GM13976 (cell line): ENCODE measurements around the gene UPK2.

Experiments used
- DNase-seq: peaks from one replicate; pipeline ENCODE4 v3.0.0; 2012; ENCODE audit warnings: low spot score
- CTCF ChIP-seq: IDR thresholded peaks from 2 replicates; pipeline ENCODE4 v1.5.1; 2012; ENCODE audit warnings: borderline replicate concordance, mild to moderate bottlenecking; ENCODE audit not compliant: insufficient read depth; ENCODE audit errors: extremely low read depth, missing control alignments, control extremely low read depth
- in situ Hi-C: fragments of 300-500 bp; cut with MboI; formaldehyde crosslinking; loops from one replicate; pipeline ENCODE4 v1.12.0; 2022; ENCODE audit warnings: low sequenced_read_pairs, mixed read lengths, inconsistent platforms; ENCODE audit not compliant: unreplicated experiment

Gene UPK2

GRCh38 chr11:118956094-118956846 lies at the start of gene UPK2:
UPK2 (plus strand) TSS chr11:118956298; CDS start chr11:118956351, 53 bp downstream.
- DNase-seq = peak; percentile 96
- in situ Hi-C loops = loop anchor here (10.0 kb wide), 1 partner anchor 261 kb away; no protein-coding TSS in a partner anchor
- TF ChIP-seq CTCF = peak; percentile 98

GRCh38 chr11:118907051-118908042 lies 48.8 kb upstream of the UPK2 start:
- TF ChIP-seq CTCF = peak; percentile 92
- DNase-seq = peak; percentile 89
- in situ Hi-C loops = loop anchor here (5.0 kb wide), 1 partner anchor 35 kb away; no protein-coding TSS in a partner anchor

GRCh38 chr11:118908264-118908663 lies 47.8 kb upstream of the UPK2 start:
- in situ Hi-C loops = loop anchor here (5.0 kb wide), 1 partner anchor 34 kb away; no protein-coding TSS in a partner anchor
- no peak for TF ChIP-seq CTCF

GRCh38 chr11:118908901-118909618 lies 47.0 kb upstream of the UPK2 start:
- in situ Hi-C loops = loop anchor here (5.0 kb wide), 1 partner anchor 33 kb away; no protein-coding TSS in a partner anchor
- TF ChIP-seq CTCF = no peak
- DNase-seq = no peak

More at GRCh38 chr11:118908264-118908663, 47.8 kb upstream of the UPK2 start:
- DNase-seq = no peak

GRCh38 chr11:118909619-118910308 lies 46.3 kb upstream of the UPK2 start:
- no peak for DNase-seq
- in situ Hi-C loops = loop anchor here (5.0 kb wide), 1 partner anchor 33 kb away; no protein-coding TSS in a partner anchor
- no peak for TF ChIP-seq CTCF
